DOHH2 (cell line): ENCODE measurements around the gene ALG1.
"Not testable (repeated sequence)": the region's sequence is repeated elsewhere in the genome, so short reads cannot be mapped to it uniquely, and the experiment has no call there.

Experiments
- H3F3A ChIP-seq: fragments of 200-600 bp; sonication (generic), shearing (Covaris generic); 2 replicates; pipeline ENCODE4 v1.6.0; 2016; ENCODE audit warnings: antibody characterized with exemption, mild to moderate bottlenecking; ENCODE audit not compliant: control insufficient read depth, insufficient read depth
- H3K27ac ChIP-seq: fragments of 200-600 bp; sonication (generic); 2 replicates; pipeline ENCODE4 v1.5.1; 2014; ENCODE audit warnings: low read depth, mild to moderate bottlenecking, low read length, moderate library complexity
- H3K27me3 ChIP-seq: fragments of 200-600 bp; sonication (generic); 2 replicates; pipeline ENCODE4 v1.6.1; 2014; ENCODE audit warnings: mild to moderate bottlenecking, low read length, mixed read lengths; ENCODE audit not compliant: control insufficient read depth
- H3K36me3 ChIP-seq: fragments of 200-600 bp; sonication (generic); 2 replicates; pipeline ENCODE4 v1.6.1; 2014; ENCODE audit warnings: mild to moderate bottlenecking, low read length, moderate library complexity, mixed read lengths; ENCODE audit not compliant: control insufficient read depth
- H3K4me1 ChIP-seq: fragments of 200-600 bp; sonication (generic); 2 replicates; pipeline ENCODE4 v1.6.1; 2014; ENCODE audit warnings: mild to moderate bottlenecking, low read length, mixed read lengths; ENCODE audit not compliant: control insufficient read depth
- H3K4me2 ChIP-seq: fragments of 200-600 bp; sonication (generic); 2 replicates; pipeline ENCODE4 v1.6.0; 2014; ENCODE audit warnings: mild to moderate bottlenecking, low read length, moderate library complexity
- H3K4me3 ChIP-seq: fragments of 200-600 bp; sonication (generic); 2 replicates; pipeline ENCODE4 v1.5.1; 2014; ENCODE audit warnings: mild to moderate bottlenecking, low read length, mixed read lengths
- H3K79me2 ChIP-seq: fragments of 200-600 bp; sonication (generic); 2 replicates; pipeline ENCODE4 v1.6.1; 2014; ENCODE audit warnings: mild to moderate bottlenecking, low read length, mixed read lengths; ENCODE audit not compliant: control insufficient read depth
- H3K9me2 ChIP-seq: fragments of 200-600 bp; sonication (generic); replicated peaks from 2 replicates; pipeline ENCODE4 v1.6.1; 2014; ENCODE audit warnings: mild to moderate bottlenecking, low read length, mixed read lengths; ENCODE audit not compliant: control insufficient read depth
- H3K9me3 ChIP-seq: fragments of 200-600 bp; sonication (generic); 2 replicates; pipeline ENCODE4 v1.6.1; 2014; ENCODE audit warnings: antibody characterized with exemption, low read length, mixed read lengths; ENCODE audit not compliant: control insufficient read depth, insufficient read depth
- H4K20me1 ChIP-seq: fragments of 200-600 bp; sonication (generic); 2 replicates; pipeline ENCODE4 v1.6.0; 2014; ENCODE audit warnings: low read depth, mild to moderate bottlenecking, antibody characterized with exemption, low read length, moderate library complexity; ENCODE audit not compliant: control insufficient read depth, insufficient read depth

ALG1 gene

GRCh38 chr16:5132915-5133600, 61.4 kb downstream of the ALG1 start:
- H3K4me3 ChIP-seq, H3K27me3 ChIP-seq, H4K20me1 ChIP-seq, H3K4me1 ChIP-seq, H3K79me2 ChIP-seq, H3F3A ChIP-seq, H3K36me3 ChIP-seq, H3K9me3 ChIP-seq, H3K27ac ChIP-seq, H3K4me2 ChIP-seq, H3K9me2 ChIP-seq: not testable (repeated sequence)

DNA sequence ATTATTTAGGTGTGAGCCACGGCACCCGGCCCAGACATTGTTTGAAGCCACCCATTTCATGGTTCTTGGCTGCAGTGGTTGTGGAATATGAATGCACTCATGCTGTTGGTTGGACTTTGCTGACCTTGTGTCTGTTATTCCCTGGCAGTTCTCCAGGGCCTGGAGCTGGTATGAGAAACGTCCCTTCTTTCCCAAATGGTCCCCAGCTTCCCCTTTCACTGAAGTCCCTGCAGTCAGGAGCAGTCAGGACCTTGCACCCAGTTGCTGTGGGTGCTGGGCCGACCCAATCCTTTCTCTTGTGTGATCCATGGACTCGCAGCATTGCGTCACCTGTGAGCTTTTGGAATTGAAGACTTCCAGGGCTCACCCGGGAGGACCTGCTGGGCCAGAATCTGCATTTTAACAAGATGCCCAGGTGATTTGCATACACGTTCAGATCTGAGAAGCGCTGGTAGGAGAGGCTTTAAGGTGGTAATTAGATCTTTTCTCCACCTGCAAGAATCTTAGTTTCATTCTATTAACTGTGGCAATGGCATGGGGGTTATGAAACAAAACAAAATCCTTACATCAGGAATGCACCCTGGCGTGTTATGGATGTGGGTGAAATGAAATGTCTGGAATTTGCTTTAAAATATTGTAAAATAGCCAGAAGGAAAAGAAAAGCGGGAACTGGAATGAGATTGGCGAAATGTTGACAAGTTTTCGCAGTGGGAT, 63.3 kb downstream of the ALG1 start:
- not testable (repeated sequence) for H3K27ac ChIP-seq, H3F3A ChIP-seq, H4K20me1 ChIP-seq, H3K27me3 ChIP-seq, H3K4me2 ChIP-seq, H3K9me2 ChIP-seq, H3K36me3 ChIP-seq, H3K79me2 ChIP-seq, H3K9me3 ChIP-seq, H3K4me3 ChIP-seq, H3K4me1 ChIP-seq
